Right atrium auricular region (tissue), 2 donors: ENCODE results near the gene TCEANC. TPM values are rescaled to one million over a fixed set of nuclear protein-coding genes. Genes with fewer than 3 reads are reported as not detected.

Experiments
- DNase-seq: peaks from one replicate; pipeline ENCODE4 v3.0.0-alpha.2; 2019; ENCODE audit warnings: low spot score
- H3K27ac ChIP-seq, 2 donors: fragments of 200-600 bp; sonication (generic); 1 replicate in 1 of 2; 2 replicates in 1 of 2; pipeline ENCODE4 v1.5.1; 2016 to 2019
- H3K27me3 ChIP-seq, 2 donors: fragments of 200-600 bp; sonication (generic); one replicate each; pipeline versions ENCODE4 v1.5.1 to v1.6.0; 2017 to 2019
- H3K36me3 ChIP-seq: fragments of 200-600 bp; sonication (generic); one replicate; pipeline ENCODE4 v1.5.1; 2016
- H3K4me1 ChIP-seq, 2 donors: fragments of 200-600 bp; sonication (generic); one replicate each; pipeline versions ENCODE4 v1.5.1 to v1.6.0; 2017 to 2019
- H3K4me3 ChIP-seq, 2 donors: fragments of 200-600 bp; sonication (generic); 1 replicate in 1 of 2; 2 replicates in 1 of 2; pipeline ENCODE4 v1.5.1; 2017 to 2019; ENCODE audit warnings: mild to moderate bottlenecking in 1 of 2, moderate library complexity in 1 of 2
- H3K9me3 ChIP-seq, 2 donors: fragments of 200-600 bp; sonication (generic); one replicate each; pipeline ENCODE4 v1.5.1; 2019
- CTCF ChIP-seq, 2 donors: fragments of 200-600 bp; sonication (generic); IDR thresholded peaks; one replicate each; pipeline ENCODE4 v1.5.1; 2019; ENCODE audit warnings: antibody characterized with exemption in 2 of 2
- total RNA-seq, 2 donors: library from RNA; depleted of rRNA; stranded (reverse); fragments of >200 nt; gene quantifications; one replicate each; pipeline ENCODE4 v1.1.0, GENCODE V29; 2016

TCEANC gene
- total RNA-seq, 2 donors from 2014 or later: 1.4 to 3.7 TPM

GRCh38 chrX:13699183-13699826 is 46.4 kb downstream of the TCEANC start:
- Histone ChIP-seq H3K27ac (peak overlapping the region in 1 of 2 donors; percentile 39), H3K4me3 (no peak overlapping the region), H3K9me3 (no peaks in the 10 kb centered on the region), H3K36me3 (no peaks in the 10 kb centered on the region), H3K27me3 (no peaks in the 10 kb centered on the region), H3K4me1 (peaks cover 0 to 21% of the 10 kb centered on the region in 2 donors)
- TF ChIP-seq CTCF (IDR thresholded peaks at IDR 0.05): no peak
- DNase-seq: no peak

- peaks cover 0 to 14% of the 10 kb centered on the region in 2 donors for H3K4me1 ChIP-seq
- H3K27me3 ChIP-seq: no peaks in the 10 kb centered on the region
- no peak overlapping the region for H3K27ac ChIP-seq
- no peak for TF ChIP-seq CTCF (IDR thresholded peaks at IDR 0.05)
- H3K4me3 ChIP-seq: no peak overlapping the region
- no peaks in the 10 kb centered on the region for H3K9me3 ChIP-seq
- DNase-seq: no peak
- H3K36me3 ChIP-seq: no peaks in the 10 kb centered on the region
Measured at GRCh38 chrX:13700380-13700779, 47.4 kb downstream of the TCEANC start.

- Histone ChIP-seq H3K27ac (no peak overlapping the region), H3K4me1 (peaks cover 0 to 14% of the 10 kb centered on the region in 2 donors), H3K4me3 (no peak overlapping the region), H3K36me3 (no peaks in the 10 kb centered on the region), H3K9me3 (no peaks in the 10 kb centered on the region), H3K27me3 (no peaks in the 10 kb centered on the region)
- no peak for TF ChIP-seq CTCF (IDR thresholded peaks at IDR 0.05)
- DNase-seq: no peak
Measured at GRCh38 chrX:13702111-13702789, 49.3 kb downstream of the TCEANC start.

GRCh38 chrX:13703135-13703534 is 50.2 kb downstream of the TCEANC start:
- Histone ChIP-seq H3K27ac (no peak overlapping the region), H3K9me3 (no peaks in the 10 kb centered on the region), H3K4me3 (no peak overlapping the region), H3K27me3 (no peaks in the 10 kb centered on the region), H3K36me3 (no peaks in the 10 kb centered on the region), H3K4me1 (peaks cover 0 to 14% of the 10 kb centered on the region in 2 donors)
- no peak for DNase-seq
- TF ChIP-seq CTCF (IDR thresholded peaks at IDR 0.05): no peak

- TF ChIP-seq CTCF (IDR thresholded peaks at IDR 0.05): no peak
- H3K4me3 ChIP-seq: no peak overlapping the region
- DNase-seq: no peak
- no peaks in the 10 kb centered on the region for H3K27me3 ChIP-seq
- H3K27ac ChIP-seq: no peak overlapping the region
- no peaks in the 10 kb centered on the region for H3K9me3 ChIP-seq
- peaks cover 0 to 14% of the 10 kb centered on the region in 2 donors for H3K4me1 ChIP-seq
- H3K36me3 ChIP-seq: no peaks in the 10 kb centered on the region
Measured at GRCh38 chrX:13703589-13703988, 50.6 kb downstream of the TCEANC start.
